GM21528 (cell line): ENCODE measurements around the gene RFC1.
"Not testable (repeated sequence)": the region's sequence is repeated elsewhere in the genome, so short reads cannot be mapped to it uniquely, and the experiment has no call there.

ENCODE experiments used
- ATAC-seq: cut with Tn5 transposase; IDR thresholded peaks from one replicate; pipeline ENCODE4 v1.9.1; 2021; ENCODE audit warnings: mild to moderate bottlenecking, moderate library complexity; ENCODE audit not compliant: unreplicated experiment, low FRiP score

The RFC1 gene

GRCh38 chr4:39353478-39354253 lies 12.5 kb downstream of the RFC1 start:
- peak; percentile 80 for ATAC-seq

GRCh38 chr4:39353149-39353477 lies 13.0 kb downstream of the RFC1 start:
- not testable (repeated sequence) for ATAC-seq

- no peak for ATAC-seq
These were observed 16.8 kb downstream of the RFC1 start for GRCh38 chr4:39349326-39349725.

- ATAC-seq = no peak
These were observed 17.5 kb downstream of the RFC1 start for GRCh38 chr4:39348371-39349315.

GRCh38 chr4:39346856-39347519 lies 19.2 kb downstream of the RFC1 start:
- no peak for ATAC-seq

- no peak for ATAC-seq
These were observed 23.4 kb downstream of the RFC1 start for GRCh38 chr4:39342731-39343130.

- no peak for ATAC-seq
These were observed 25.0 kb downstream of the RFC1 start for GRCh38 chr4:39341075-39341725.

- ATAC-seq = no peak
These were observed 26.2 kb downstream of the RFC1 start for GRCh38 chr4:39339968-39340367.

- no peak for ATAC-seq
These were observed 28.3 kb downstream of the RFC1 start for GRCh38 chr4:39337841-39338240.

GRCh38 chr4:39335566-39335965 lies 30.6 kb downstream of the RFC1 start:
- ATAC-seq = no peak

GRCh38 chr4:39331191-39331590 lies 35.0 kb downstream of the RFC1 start:
- ATAC-seq = no peak

GRCh38 chr4:39330353-39330752 lies 35.8 kb downstream of the RFC1 start:
- no peak for ATAC-seq

GRCh38 chr4:39326468-39326977 lies 39.6 kb downstream of the RFC1 start:
- no peak for ATAC-seq

- ATAC-seq = no peak
These were observed 41.1 kb downstream of the RFC1 start for GRCh38 chr4:39324897-39325613.

GRCh38 chr4:39324446-39324845 lies 41.7 kb downstream of the RFC1 start:
- ATAC-seq = no peak

GRCh38 chr4:39323821-39324220 lies 42.3 kb downstream of the RFC1 start:
- ATAC-seq = no peak

- no peak for ATAC-seq
These were observed 45.6 kb downstream of the RFC1 start for GRCh38 chr4:39320381-39321115.

GRCh38 chr4:39319676-39320075 lies 46.5 kb downstream of the RFC1 start:
- no peak for ATAC-seq

- ATAC-seq = no peak
These were observed 53.3 kb downstream of the RFC1 start for GRCh38 chr4:39312816-39313215.
